PC-3 (cell line): ENCODE data around the gene USP3. TPM values are rescaled to one million over a fixed set of nuclear protein-coding genes. Genes with fewer than 3 reads are reported as not detected.

Source experiments
- ATAC-seq: fragments of 200-7000 bp; cut with Tn5 transposase; 2 replicates; pipeline ENCODE4 v1.9.1; 2020; ENCODE audit warnings: mild to moderate bottlenecking, moderate library complexity
- BruUV-seq: library from RNA; stranded (reverse); fragments of 400-500 nt; replicated peaks from 2 replicates; lab custom pipeline; 2021; lab: Mats Ljungman, UMichigan
- CTCF ChIA-PET: fragments of 300-600 bp; sonication (Branson Sonifier 250); formaldehyde crosslinking; loops from one replicate; lab custom pipeline; 2022; ENCODE audit warnings: antibody characterized with exemption; lab: Charles Lee
- POLR2A ChIA-PET: fragments of 300-600 bp; sonication (Branson Sonifier 250); formaldehyde crosslinking; loops from one replicate; lab custom pipeline; 2022; ENCODE audit warnings: antibody characterized with exemption; ENCODE audit not compliant: unreplicated experiment; lab: Charles Lee
- DNase-seq: peaks from one replicate; pipeline ENCODE4 v3.0.0-alpha.2; 2015
- H2AFZ ChIP-seq: fragments of 300-600 bp; sonication (generic); 2 replicates; pipeline ENCODE4 v1.6.0; 2016; ENCODE audit warnings: antibody characterized with exemption, low read length
- H3F3A ChIP-seq: fragments of 300-600 bp; sonication (generic); one replicate; pipeline ENCODE4 v1.6.0; 2017; ENCODE audit warnings: antibody characterized with exemption, low read length, control low read depth, mild to moderate bottlenecking; ENCODE audit not compliant: unreplicated experiment
- H3K27ac ChIP-seq: fragments of 300-600 bp; sonication (generic); 2 replicates; pipeline ENCODE4 v1.5.1; 2016; ENCODE audit warnings: mild to moderate bottlenecking, low read length
- H3K27me3 ChIP-seq: fragments of 300-600 bp; sonication (generic); 2 replicates; pipeline ENCODE4 v1.6.1; 2016; ENCODE audit warnings: low read length, mixed read lengths
- H3K36me3 ChIP-seq: fragments of 300-600 bp; sonication (generic); 2 replicates; pipeline ENCODE4 v1.6.1; 2016; ENCODE audit warnings: low read depth, mixed run types, low read length, mixed read lengths
- H3K4me1 ChIP-seq: fragments of 300-600 bp; sonication (generic); 2 replicates; pipeline ENCODE4 v1.5.1; 2016; ENCODE audit warnings: low read length; ENCODE audit not compliant: insufficient read depth
- H3K4me2 ChIP-seq: fragments of 300-600 bp; sonication (generic); 2 replicates; pipeline ENCODE4 v1.6.0; 2016; ENCODE audit warnings: low read length
- H3K4me3 ChIP-seq: fragments of 300-600 bp; sonication (generic); 2 replicates; pipeline ENCODE4 v1.5.1; 2016; ENCODE audit warnings: mild to moderate bottlenecking, low read length, mixed read lengths
- H3K79me2 ChIP-seq: fragments of 300-600 bp; sonication (generic); 2 replicates; pipeline ENCODE4 v1.6.1; 2017; ENCODE audit warnings: low read length, mixed read lengths
- H3K9ac ChIP-seq: fragments of 300-600 bp; sonication (generic); 2 replicates; pipeline ENCODE4 v1.6.0; 2016; ENCODE audit warnings: mild to moderate bottlenecking, low read length
- H3K9me2 ChIP-seq: fragments of 300-600 bp; sonication (generic); replicated peaks from 2 replicates; pipeline ENCODE4 v1.6.1; 2016; ENCODE audit warnings: mixed run types, low read length, mixed read lengths
- H3K9me3 ChIP-seq: fragments of 300-600 bp; sonication (generic); 2 replicates; pipeline ENCODE4 v1.6.1; 2016; ENCODE audit warnings: low read length, mixed read lengths
- H4K20me1 ChIP-seq: fragments of 300-600 bp; sonication (generic); 2 replicates; pipeline ENCODE4 v1.6.1; 2016; ENCODE audit warnings: low read length, mixed read lengths
- EZH2 ChIP-seq: fragments of 300-600 bp; sonication (generic); IDR thresholded peaks from one replicate; pipeline ENCODE4 v1.6.1; 2017; ENCODE audit warnings: antibody characterized with exemption, mild to moderate bottlenecking, low read length; ENCODE audit not compliant: unreplicated experiment
- EZH2phosphoT487 ChIP-seq: fragments of 300-600 bp; sonication (generic); IDR thresholded peaks from 2 replicates; pipeline ENCODE4 v1.6.1; 2018; ENCODE audit warnings: mild to moderate bottlenecking, antibody characterized with exemption, low read length, borderline replicate concordance
- intact Hi-C: fragments of 100-400 bp; cut with micrococcal nuclease; formaldehyde crosslinking; loops from 2 replicates; pipeline ENCODE4 v1.9.0; 2023
- total RNA-seq: library from RNA; depleted of rRNA; stranded (reverse); fragments of >200 nt; gene quantifications from 2 replicates; pipeline ENCODE4 v1.2.3, GENCODE V29; 2014
- TF ChIP-seq, protein P1 (sequence below): fragments of 300-600 bp; sonication (generic); conservative IDR thresholded peaks from 2 replicates; pipeline ENCODE4 v1.5.1; 2017; ENCODE audit warnings: antibody characterized with exemption, low read depth, mild to moderate bottlenecking, low read length

The USP3 gene
- total RNA-seq, 1 experiment from 2014 or later, result 26.9 TPM

DNA sequence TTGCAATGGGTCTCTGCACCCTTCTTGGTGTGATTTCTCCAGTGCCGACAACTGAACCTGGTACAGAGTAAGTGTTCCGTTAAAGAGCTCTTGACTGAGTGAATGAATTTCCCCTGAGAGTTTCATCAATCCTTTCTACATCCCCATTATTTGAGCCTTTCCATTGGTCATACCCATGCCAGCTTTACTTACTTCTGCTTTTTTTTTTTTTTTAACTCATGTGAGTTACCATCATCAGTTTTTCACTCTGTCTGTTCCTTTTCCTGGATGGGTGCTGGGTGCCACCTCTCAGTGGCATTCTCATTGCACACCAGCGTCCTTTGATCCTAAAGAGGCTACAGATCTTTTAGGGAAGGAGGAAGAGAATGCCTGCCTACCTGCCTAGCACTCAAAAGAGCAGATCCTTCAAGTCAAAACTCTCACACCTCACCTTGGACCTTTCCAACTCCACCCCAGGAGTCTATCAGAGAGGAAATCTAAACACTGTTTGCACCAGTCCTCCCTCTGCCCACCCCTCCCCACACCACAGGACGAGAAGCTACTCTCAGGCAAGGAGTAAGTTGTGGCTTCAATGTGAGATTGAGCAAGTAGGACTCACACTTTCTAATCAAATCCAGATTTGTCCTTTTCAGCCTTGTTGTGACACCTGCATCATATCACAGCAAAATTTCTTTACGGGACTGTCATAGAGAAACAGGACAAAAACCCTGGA is 13.1 kb upstream of the USP3 start:
- H3K4me3 ChIP-seq, result no peak overlapping the region
- no peaks in the 10 kb centered on the region for H3K9me3 ChIP-seq
- ChIA-PET POLR2A (no interaction called here), CTCF (no interaction called here)
- no peak overlapping the region for H2AFZ ChIP-seq
- H3F3A ChIP-seq, result no peaks in the 10 kb centered on the region
- peaks cover 43% of the 10 kb centered on the region for H3K4me1 ChIP-seq
- no peak overlapping the region for H3K9ac ChIP-seq
- H3K27ac ChIP-seq, result no peak overlapping the region
- no peaks in the 10 kb centered on the region for H3K9me2 ChIP-seq
- H3K36me3 ChIP-seq, result no peaks in the 10 kb centered on the region
- no TSS peak for BruUV-seq
- no peak overlapping the region for H3K4me2 ChIP-seq
- ATAC-seq (no peak), DNase-seq (no peak)
- no peaks in the 10 kb centered on the region for H3K27me3 ChIP-seq
- intact Hi-C loops, result no loop called here
- H3K79me2 ChIP-seq, result no peaks in the 10 kb centered on the region
- no peaks in the 10 kb centered on the region for H4K20me1 ChIP-seq
- TF ChIP-seq EZH2phosphoT487 (no peak), EZH2 (no peak)
- TF ChIP-seq, protein P1, sequence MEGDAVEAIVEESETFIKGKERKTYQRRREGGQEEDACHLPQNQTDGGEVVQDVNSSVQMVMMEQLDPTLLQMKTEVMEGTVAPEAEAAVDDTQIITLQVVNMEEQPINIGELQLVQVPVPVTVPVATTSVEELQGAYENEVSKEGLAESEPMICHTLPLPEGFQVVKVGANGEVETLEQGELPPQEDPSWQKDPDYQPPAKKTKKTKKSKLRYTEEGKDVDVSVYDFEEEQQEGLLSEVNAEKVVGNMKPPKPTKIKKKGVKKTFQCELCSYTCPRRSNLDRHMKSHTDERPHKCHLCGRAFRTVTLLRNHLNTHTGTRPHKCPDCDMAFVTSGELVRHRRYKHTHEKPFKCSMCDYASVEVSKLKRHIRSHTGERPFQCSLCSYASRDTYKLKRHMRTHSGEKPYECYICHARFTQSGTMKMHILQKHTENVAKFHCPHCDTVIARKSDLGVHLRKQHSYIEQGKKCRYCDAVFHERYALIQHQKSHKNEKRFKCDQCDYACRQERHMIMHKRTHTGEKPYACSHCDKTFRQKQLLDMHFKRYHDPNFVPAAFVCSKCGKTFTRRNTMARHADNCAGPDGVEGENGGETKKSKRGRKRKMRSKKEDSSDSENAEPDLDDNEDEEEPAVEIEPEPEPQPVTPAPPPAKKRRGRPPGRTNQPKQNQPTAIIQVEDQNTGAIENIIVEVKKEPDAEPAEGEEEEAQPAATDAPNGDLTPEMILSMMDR, result no peak

DNA sequence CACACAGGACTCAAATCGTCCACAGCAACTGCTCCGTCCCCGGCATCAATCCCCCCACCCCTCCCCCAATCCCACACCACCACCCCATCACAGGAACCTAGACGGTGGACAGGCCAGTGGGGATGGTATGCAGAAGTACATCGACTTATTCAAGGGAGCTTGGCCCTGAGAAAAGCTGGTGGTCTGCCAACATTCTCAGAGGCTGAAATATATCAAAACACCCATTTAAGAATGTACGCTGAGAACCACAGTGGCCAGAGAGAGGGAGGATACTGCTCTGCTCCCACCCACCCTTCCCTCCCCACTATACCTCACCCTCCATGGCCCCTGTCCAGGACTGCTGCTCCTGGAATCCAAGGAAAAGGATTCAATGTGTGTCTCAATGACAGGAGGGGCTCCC is 12.4 kb upstream of the USP3 start:
- DNase-seq, result no peak

GRCh38 chr15:63492541-63493077 is 11.8 kb upstream of the USP3 start:
- Histone ChIP-seq H3K9ac (no peak overlapping the region; the same call in 1 of the 2 replicates), H3K4me3 (no peak overlapping the region; the same call in 1 of the 2 replicates), H3K79me2 (no peaks in the 10 kb centered on the region), H3K9me3 (no peaks in the 10 kb centered on the region), H3K27ac (peak overlapping the region; percentile 67), H4K20me1 (no peaks in the 10 kb centered on the region), H3K4me2 (peak overlapping the region; percentile 72), H3K4me1 (peaks cover 54% of the 10 kb centered on the region), H3F3A (no peaks in the 10 kb centered on the region), H3K9me2 (no peaks in the 10 kb centered on the region), H3K27me3 (no peaks in the 10 kb centered on the region), H3K36me3 (no peaks in the 10 kb centered on the region), H2AFZ (0 out of 2 replicates have a peak overlapping the region, but pooled peaks have one; percentile 19)
- peak; percentile 72 for ATAC-seq
- intact Hi-C loops, result no loop called here
- TF ChIP-seq EZH2 (no peak), EZH2phosphoT487 (no peak)
- TF ChIP-seq, protein P1, result no peak
- ChIA-PET POLR2A (interaction anchor here (0.6 kb wide), 1 partner anchor 30 kb away, joined by 6 read pairs; no protein-coding TSS in a partner anchor), CTCF (no interaction called here)
- DNase-seq, result peak; percentile 68
- no TSS peak for BruUV-seq

More for the DNA sequence above, 12.4 kb upstream of the USP3 start:
- H3K27ac ChIP-seq, result peak overlapping the region; percentile 67
- peak overlapping the region; percentile 72 for H3K4me2 ChIP-seq
- intact Hi-C loops, result no loop called here
- ATAC-seq, result no peak
- H3K9me2 ChIP-seq, result no peaks in the 10 kb centered on the region
- CTCF ChIA-PET, result no interaction called here
- no peaks in the 10 kb centered on the region for H4K20me1 ChIP-seq
- no peaks in the 10 kb centered on the region for H3K9me3 ChIP-seq
- H3K79me2 ChIP-seq, result no peaks in the 10 kb centered on the region
- BruUV-seq, result no TSS peak
- TF ChIP-seq EZH2, result no peak
- POLR2A ChIA-PET, result no interaction called here
- no peaks in the 10 kb centered on the region for H3F3A ChIP-seq
- H3K9ac ChIP-seq, result no peak overlapping the region; the same call in 1 of the 2 replicates
- no peaks in the 10 kb centered on the region for H3K27me3 ChIP-seq
- no peaks in the 10 kb centered on the region for H3K36me3 ChIP-seq
- H3K4me3 ChIP-seq, result no peak overlapping the region; the same call in 1 of the 2 replicates
- H2AFZ ChIP-seq, result no peak overlapping the region
- H3K4me1 ChIP-seq, result peaks cover 49% of the 10 kb centered on the region
